Urothelium cell line (cell line): ENCODE measurements around the gene GTPBP2.
A peak's percentile ranks its signal among the peaks of the same experiment; 100 is the strongest.
"Not testable (repeated sequence)": the region's sequence is repeated elsewhere in the genome, so short reads cannot be mapped to it uniquely, and the experiment has no call there.

Source experiments
- DNase-seq: peaks from one replicate; pipeline ENCODE4 v3.0.0; 2011; ENCODE audit warnings: low spot score, mixed read lengths
- FAIRE-seq: peaks from 2 replicates; lab custom pipeline; 2011; peaks lifted over from hg19 to GRCh38; lab: Jason Lieb, UNC

GTPBP2 gene

GRCh38 chr6:43625393-43625992 is 3.6 kb downstream of the GTPBP2 start:
- DNase-seq (no peak), FAIRE-seq (no peak)

- no peak for DNase-seq
- FAIRE-seq: no peak
Measured at GRCh38 chr6:43624786-43625288, 4.2 kb downstream of the GTPBP2 start.

- DNase-seq: no peak
- no peak for FAIRE-seq
Measured at GRCh38 chr6:43623880-43624785, 4.9 kb downstream of the GTPBP2 start.

- DNase-seq (no peak), FAIRE-seq (no peak)
Measured at GRCh38 chr6:43622541-43622940, 6.5 kb downstream of the GTPBP2 start.

GRCh38 chr6:43621836-43622180 is 7.3 kb downstream of the GTPBP2 start:
- no peak for FAIRE-seq
- DNase-seq: no peak

GRCh38 chr6:43621078-43621835 is 7.8 kb downstream of the GTPBP2 start:
- DNase-seq: no peak
- no peak for FAIRE-seq

GRCh38 chr6:43616725-43617472 is 12.2 kb downstream of the GTPBP2 start:
- FAIRE-seq: no peak
- DNase-seq: no peak

- DNase-seq: no peak
- no peak for FAIRE-seq
Measured at GRCh38 chr6:43614396-43614730, 14.7 kb downstream of the GTPBP2 start.

GRCh38 chr6:43613721-43614395 is 15.2 kb downstream of the GTPBP2 start:
- no peak for FAIRE-seq

GRCh38 chr6:43610431-43610830 is 18.6 kb downstream of the GTPBP2 start:
- FAIRE-seq (no peak), DNase-seq (no peak)

More at GRCh38 chr6:43613721-43614395, 15.2 kb downstream of the GTPBP2 start:
- DNase-seq: no peak

GRCh38 chr6:43609402-43609801 is 19.7 kb downstream of the GTPBP2 start:
- FAIRE-seq (no peak), DNase-seq (no peak)

- FAIRE-seq (no peak), DNase-seq (no peak)
Measured at GRCh38 chr6:43608807-43609206, 20.3 kb downstream of the GTPBP2 start.

- FAIRE-seq: no peak
- DNase-seq: peak; percentile 65
Measured at GRCh38 chr6:43608310-43608763, 20.7 kb downstream of the GTPBP2 start.

GRCh38 chr6:43606019-43606418 is 23.0 kb downstream of the GTPBP2 start:
- no peak for FAIRE-seq
- no peak for DNase-seq

GRCh38 chr6:43604174-43604573 is 24.9 kb downstream of the GTPBP2 start:
- DNase-seq: no peak
- no peak for FAIRE-seq

- DNase-seq (no peak), FAIRE-seq (no peak)
Measured at GRCh38 chr6:43600595-43600994, 28.5 kb downstream of the GTPBP2 start.

- FAIRE-seq: no peak
- DNase-seq: no peak
Measured at GRCh38 chr6:43593938-43594337, 35.1 kb downstream of the GTPBP2 start.

- FAIRE-seq, DNase-seq: not testable (repeated sequence)
Measured at GRCh38 chr6:43589564-43589963, 39.5 kb downstream of the GTPBP2 start.

- FAIRE-seq (no peak), DNase-seq (no peak)
Measured at GRCh38 chr6:43588194-43588593, 40.9 kb downstream of the GTPBP2 start.

- FAIRE-seq (no peak), DNase-seq (no peak)
Measured at GRCh38 chr6:43584892-43585570, 44.0 kb downstream of the GTPBP2 start.
